HG03103 (cell line): Measurements from ENCODE around the gene CPNE4.
"Not testable (repeated sequence)": the region's sequence is repeated elsewhere in the genome, so short reads cannot be mapped to it uniquely, and the experiment has no call there.

Experiments used
- ATAC-seq: cut with Tn5 transposase; IDR thresholded peaks from one replicate; pipeline ENCODE4 v1.9.1; 2021; ENCODE audit warnings: low read depth; ENCODE audit not compliant: unreplicated experiment

CPNE4 gene

GRCh38 chr3:131885871-131886270 lies 148.9 kb downstream of the CPNE4 start:
- ATAC-seq, result not testable (repeated sequence)

- no peak for ATAC-seq
These were observed 151.0 kb downstream of the CPNE4 start for GRCh38 chr3:131883711-131884407.

- ATAC-seq, result no peak
These were observed 151.7 kb downstream of the CPNE4 start for GRCh38 chr3:131883086-131883485.

- no peak for ATAC-seq
These were observed 153.0 kb downstream of the CPNE4 start for GRCh38 chr3:131881777-131882176.

DNA sequence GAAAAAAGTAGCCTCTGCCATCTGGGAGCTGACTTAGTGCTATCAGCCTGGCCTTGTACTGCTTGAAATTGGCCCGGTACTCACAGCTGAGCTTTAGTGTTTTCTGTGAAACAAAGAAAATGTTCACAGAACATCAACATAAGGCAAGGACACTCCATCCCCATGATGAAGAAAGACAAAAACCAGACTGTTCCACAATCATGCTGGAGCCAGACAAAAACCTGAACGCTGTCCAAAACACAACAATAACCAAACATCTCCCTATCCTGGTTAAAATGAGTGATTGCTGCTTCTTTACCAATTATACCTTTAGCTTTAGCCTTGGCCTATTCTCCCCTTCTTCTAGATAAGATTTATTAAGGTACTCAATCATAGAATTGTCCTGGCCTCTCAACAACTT lies 153.9 kb downstream of the CPNE4 start:
- ATAC-seq, result no peak

- no peak for ATAC-seq
These were observed 166.6 kb downstream of the CPNE4 start for GRCh38 chr3:131868203-131868602.

- ATAC-seq, result no peak
These were observed 178.6 kb downstream of the CPNE4 start for GRCh38 chr3:131856171-131856570.

- no peak for ATAC-seq
These were observed 184.6 kb downstream of the CPNE4 start for GRCh38 chr3:131850223-131850622.

DNA sequence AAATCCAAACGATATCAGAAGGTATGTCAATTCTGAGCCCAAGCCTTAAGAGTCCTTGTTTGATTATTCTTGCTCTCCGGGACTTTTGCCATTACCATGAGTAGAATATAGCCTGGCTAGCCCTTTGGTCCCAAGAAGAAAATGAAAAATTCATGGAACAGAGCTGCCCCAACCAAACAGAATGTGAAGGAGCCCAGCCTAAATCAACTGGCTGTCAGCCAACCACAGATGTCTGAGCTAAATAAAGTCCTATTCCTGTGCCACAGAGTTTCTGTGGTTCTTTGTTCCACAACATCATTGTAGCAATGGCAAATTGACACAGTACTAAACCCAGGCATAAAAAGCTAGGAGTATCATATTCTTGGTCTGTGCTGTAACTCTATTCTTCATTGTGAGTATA lies 185.2 kb downstream of the CPNE4 start:
- no peak for ATAC-seq

GRCh38 chr3:131847966-131848510 lies 186.8 kb downstream of the CPNE4 start:
- no peak for ATAC-seq

GRCh38 chr3:131846296-131846924 lies 188.4 kb downstream of the CPNE4 start:
- ATAC-seq, result no peak

DNA sequence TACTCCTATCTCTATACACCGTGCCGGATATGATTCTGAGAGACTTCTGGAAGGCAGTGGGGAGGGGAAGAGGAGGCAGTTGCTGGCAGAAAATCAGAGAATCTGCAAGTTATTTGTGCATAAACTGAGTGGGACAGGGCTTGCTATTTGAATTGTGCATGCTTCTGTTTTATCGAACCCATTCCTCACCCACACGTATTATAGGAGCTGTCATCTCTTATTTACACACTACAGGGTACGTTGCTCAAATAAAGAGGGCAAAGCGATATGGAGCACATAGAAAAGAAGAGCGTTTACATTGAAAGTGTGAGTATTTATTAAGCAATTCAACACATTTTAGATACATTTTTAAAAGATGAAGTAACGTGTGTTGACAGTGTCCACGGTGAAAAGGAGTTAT lies 191.6 kb downstream of the CPNE4 start:
- no peak for ATAC-seq

- no peak for ATAC-seq
These were observed 194.5 kb downstream of the CPNE4 start for GRCh38 chr3:131840156-131840797.

GRCh38 chr3:131835906-131836305 lies 198.9 kb downstream of the CPNE4 start:
- no peak for ATAC-seq

DNA sequence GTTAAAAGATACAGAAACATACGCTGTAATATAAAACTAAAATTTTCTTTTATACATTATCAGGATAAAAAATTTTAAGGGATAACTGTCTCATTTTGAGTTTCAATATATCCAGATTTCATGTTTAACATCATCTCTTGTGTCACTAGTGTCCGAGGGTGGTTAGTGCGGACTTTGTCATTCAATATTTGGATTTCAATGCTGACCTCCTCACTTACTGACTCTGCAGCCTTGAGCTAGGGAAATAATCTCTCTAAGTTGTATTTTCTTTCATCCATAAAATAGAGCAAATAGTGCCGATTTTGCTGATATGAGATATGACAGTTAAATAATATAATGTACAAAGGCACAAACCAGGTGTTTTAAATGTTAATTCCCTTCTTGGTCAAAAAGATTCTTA lies 203.2 kb downstream of the CPNE4 start:
- ATAC-seq, result no peak

DNA sequence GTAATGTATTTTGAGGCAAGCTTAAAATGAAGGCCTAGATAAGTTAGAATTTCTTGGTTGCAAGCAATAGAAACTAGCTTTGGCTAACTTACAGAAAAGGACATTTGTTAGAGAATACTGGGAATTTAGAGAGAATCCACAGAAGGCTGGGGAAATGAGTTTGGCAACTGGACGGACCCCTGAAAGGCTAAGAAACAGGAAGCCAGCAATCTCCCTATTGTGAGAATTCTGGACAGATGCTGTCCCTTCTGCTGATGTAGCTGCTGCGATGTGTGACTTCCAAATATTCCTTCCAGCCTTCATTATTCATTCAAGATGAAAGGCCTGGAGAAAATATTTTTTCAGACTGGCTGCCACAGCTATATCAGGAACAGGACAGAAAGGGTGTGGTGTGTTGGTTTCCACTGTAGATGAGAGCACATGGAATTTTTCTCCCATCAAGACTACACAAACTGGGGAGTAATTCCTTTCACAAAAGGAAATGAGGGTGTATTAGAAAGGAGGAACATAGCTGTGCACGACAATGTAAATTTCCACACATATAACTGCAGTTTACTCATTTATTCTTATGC lies 213.5 kb downstream of the CPNE4 start:
- ATAC-seq, result no peak

- ATAC-seq, result no peak
These were observed 215.3 kb downstream of the CPNE4 start for GRCh38 chr3:131819381-131820055.

- ATAC-seq, result no peak
These were observed 222.4 kb downstream of the CPNE4 start for GRCh38 chr3:131812433-131812832.

- ATAC-seq, result no peak
These were observed 223.3 kb downstream of the CPNE4 start for GRCh38 chr3:131811481-131811880.

DNA sequence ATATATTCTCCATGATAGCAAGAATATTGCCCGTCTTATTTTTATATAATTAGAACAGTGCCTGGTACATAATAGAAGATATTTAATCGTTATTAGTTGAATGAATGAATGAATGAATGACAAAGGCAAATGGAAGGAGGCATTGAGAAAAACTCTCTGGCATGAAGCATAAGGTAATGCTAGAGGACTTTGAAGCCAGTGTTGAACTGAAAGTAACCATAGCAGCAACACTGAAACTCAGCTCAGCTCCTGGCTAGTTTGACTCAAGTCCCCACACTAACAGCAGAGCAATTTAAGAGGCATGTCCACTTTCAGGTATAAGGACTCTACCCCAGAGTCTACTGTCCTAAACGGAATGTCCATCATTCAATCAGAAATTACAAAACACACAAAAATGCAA lies 227.0 kb downstream of the CPNE4 start:
- ATAC-seq, result no peak

GRCh38 chr3:131806736-131807135 lies 228.1 kb downstream of the CPNE4 start:
- ATAC-seq, result no peak
